Neuron (in vitro differentiated cells): Measurements from ENCODE around the gene CDH5.

ENCODE experiments used
- H2AFZ ChIP-seq: one replicate; pipeline ENCODE4 v1.6.1; 2013; ENCODE audit warnings: low read depth, mild to moderate bottlenecking, inconsistent platforms, low read length, moderate library complexity
- H3K27me3 ChIP-seq: one replicate; pipeline ENCODE4 v1.6.1; 2013; ENCODE audit warnings: low read length; ENCODE audit not compliant: insufficient read depth
- H3K36me3 ChIP-seq: one replicate; pipeline ENCODE4 v1.6.1; 2013; ENCODE audit warnings: low read length; ENCODE audit not compliant: insufficient read depth
- H3K4me1 ChIP-seq: one replicate; pipeline ENCODE4 v1.6.1; 2013; ENCODE audit warnings: low read length; ENCODE audit not compliant: insufficient read depth
- H3K4me3 ChIP-seq: 2 replicates; pipeline ENCODE4 v1.5.1; 2013; ENCODE audit warnings: mild to moderate bottlenecking, low read length, moderate library complexity
- H3K9me3 ChIP-seq: one replicate; pipeline ENCODE4 v1.6.1; 2013; ENCODE audit warnings: low read length

Gene CDH5

DNA sequence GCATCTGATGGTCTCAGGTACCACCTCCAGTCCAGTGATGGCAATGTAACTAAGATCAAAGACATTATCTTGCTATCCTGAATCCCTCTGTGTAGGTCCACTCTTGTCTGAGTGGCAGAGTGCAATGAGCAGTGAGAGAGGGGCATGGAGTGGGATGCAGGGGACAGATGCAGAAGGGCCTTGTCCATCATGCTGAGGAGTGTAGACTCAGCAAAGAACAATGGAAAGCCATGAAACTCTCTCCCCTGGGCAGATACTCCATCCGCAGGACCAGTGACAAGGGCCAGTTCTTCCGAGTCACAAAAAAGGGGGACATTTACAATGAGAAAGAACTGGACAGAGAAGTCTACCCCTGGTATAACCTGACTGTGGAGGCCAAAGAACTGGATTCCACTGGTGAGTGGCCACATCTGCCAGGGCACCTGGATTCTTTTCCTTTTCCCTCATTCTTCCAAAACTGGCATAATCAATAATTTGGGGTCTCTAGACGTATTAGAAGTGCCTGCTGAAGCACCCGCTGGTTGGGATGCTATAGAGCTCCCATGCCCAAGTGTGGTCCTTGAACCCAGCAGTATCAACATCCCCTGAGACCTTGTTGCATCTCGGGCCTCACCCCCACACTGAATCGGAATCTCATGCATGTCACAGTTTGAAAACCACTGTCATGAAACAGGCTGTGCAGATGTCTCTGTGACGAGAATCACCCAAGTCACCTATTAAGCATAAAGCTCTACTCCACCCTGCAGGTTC, 29.5 kb downstream of the CDH5 start:
- Histone ChIP-seq H3K4me3 (no peak overlapping the region), H3K4me1 (peaks cover 8% of the 10 kb centered on the region), H3K27me3 (no peaks in the 10 kb centered on the region), H2AFZ (no peak overlapping the region), H3K9me3 (no peaks in the 10 kb centered on the region), H3K36me3 (no peaks in the 10 kb centered on the region)

DNA sequence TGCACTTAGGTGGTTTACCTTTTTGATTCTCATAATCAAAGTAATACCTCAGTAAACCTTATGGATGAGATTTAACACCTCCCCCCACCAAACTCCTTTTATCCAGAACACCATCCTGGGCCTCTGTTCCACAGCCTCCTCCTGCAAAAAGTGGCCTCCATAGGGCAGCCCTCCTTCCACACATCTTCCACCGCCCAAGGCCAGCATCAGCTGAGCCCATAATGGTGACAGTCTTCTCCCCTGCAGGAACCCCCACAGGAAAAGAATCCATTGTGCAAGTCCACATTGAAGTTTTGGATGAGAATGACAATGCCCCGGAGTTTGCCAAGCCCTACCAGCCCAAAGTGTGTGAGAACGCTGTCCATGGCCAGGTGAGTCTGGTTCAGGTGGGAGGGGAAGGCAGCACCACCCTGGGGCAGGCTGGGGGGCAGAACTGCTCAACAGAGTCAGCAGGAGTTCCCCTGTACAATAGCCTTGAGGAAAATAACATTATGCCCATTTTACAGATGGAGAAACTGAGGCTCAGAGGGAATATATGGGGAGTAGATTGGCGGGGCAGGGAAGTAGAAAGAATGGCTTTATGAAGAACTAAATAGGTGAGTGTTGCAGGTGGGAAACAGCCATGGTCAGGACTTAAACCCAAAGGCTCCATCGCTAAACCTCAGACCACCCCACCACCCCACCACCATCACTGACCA, 31.4 kb downstream of the CDH5 start:
- Histone ChIP-seq H2AFZ (no peak overlapping the region), H3K9me3 (no peaks in the 10 kb centered on the region), H3K4me1 (peaks cover 8% of the 10 kb centered on the region), H3K36me3 (no peaks in the 10 kb centered on the region), H3K27me3 (no peaks in the 10 kb centered on the region), H3K4me3 (no peak overlapping the region)

DNA sequence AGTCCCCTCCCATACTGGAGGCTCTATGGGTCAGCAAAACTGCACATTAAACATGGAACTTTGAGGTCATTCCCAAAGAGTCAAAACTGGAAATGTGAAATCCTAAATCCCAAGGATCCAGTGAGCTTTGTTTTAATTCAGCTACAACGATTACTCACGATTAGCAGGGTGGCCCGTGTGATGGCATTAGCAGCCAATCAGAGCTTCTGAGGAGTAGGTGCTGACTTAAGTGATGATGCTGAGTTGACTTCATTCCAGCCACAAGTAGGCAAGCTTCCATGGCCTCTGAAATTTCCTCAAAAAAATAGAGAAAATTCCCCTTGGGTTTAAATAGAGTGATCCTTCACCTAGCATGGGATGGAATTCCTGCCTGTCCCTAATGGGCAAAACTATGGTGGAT, 32.5 kb downstream of the CDH5 start:
- Histone ChIP-seq H3K4me1 (peaks cover 8% of the 10 kb centered on the region), H3K4me3 (no peak overlapping the region), H2AFZ (no peak overlapping the region), H3K9me3 (peaks cover under 1% of the 10 kb centered on the region), H3K27me3 (no peaks in the 10 kb centered on the region), H3K36me3 (no peaks in the 10 kb centered on the region)

DNA sequence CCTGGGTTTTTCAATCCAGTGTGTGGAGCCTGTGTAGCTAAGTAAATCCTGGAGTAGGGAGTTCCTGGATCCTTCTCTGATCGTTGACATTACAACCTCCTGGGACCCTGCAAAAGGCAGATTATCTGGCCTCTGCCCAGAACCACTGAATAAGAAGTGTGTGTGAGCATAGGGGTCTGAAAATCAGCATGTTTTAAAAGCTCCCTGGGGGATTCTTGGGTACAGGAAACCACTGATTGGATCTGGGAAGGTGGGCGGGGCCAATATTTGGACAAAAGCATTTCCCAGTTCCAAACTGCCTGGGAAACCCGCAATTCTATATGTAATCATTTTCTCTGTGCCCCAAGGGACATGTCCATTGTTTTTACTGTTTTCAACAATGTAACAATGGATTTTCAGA, 33.4 kb downstream of the CDH5 start:
- H3K4me1 ChIP-seq = peaks cover 8% of the 10 kb centered on the region
- H3K27me3 ChIP-seq = no peaks in the 10 kb centered on the region
- H3K9me3 ChIP-seq = peaks cover 3% of the 10 kb centered on the region
- H3K4me3 ChIP-seq = no peak overlapping the region
- no peak overlapping the region for H2AFZ ChIP-seq
- no peaks in the 10 kb centered on the region for H3K36me3 ChIP-seq

DNA sequence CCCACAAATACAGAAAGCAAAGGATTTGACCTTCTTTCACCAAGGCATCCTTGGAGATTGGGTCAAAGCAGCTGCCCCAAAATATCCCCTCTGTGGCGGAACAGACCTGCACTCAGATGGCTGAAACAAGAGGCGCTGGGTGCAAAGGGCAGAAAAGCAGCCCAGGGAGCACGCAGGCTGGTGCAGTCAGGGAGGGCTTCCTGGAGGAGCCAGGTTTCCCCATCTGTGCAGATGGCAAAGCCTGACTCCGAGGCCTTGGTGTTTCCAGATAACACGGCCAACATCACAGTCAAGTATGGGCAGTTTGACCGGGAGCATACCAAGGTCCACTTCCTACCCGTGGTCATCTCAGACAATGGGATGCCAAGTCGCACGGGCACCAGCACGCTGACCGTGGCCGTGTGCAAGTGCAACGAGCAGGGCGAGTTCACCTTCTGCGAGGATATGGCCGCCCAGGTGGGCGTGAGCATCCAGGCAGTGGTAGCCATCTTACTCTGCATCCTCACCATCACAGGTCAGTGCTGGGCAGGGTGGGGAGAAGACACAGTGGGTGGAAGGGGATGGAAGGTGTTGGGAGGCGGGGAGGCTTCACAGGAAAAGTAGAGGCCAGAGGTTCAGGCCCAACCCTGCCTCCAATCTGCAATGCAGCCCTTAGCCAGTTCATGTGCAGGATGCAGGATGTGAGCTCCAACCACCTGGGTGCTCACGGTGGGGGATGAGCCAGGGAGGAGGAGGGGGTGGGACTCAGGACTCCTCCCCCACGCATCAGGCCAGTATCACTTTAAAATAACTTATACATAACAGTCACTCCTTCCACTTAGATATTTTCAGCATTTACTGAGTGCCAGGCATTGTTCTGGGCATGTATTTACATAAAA, 34.3 kb downstream of the CDH5 start:
- no peaks in the 10 kb centered on the region for H3K27me3 ChIP-seq
- H3K36me3 ChIP-seq = no peaks in the 10 kb centered on the region
- peaks cover 6% of the 10 kb centered on the region for H3K9me3 ChIP-seq
- no peak overlapping the region for H3K4me3 ChIP-seq
- H2AFZ ChIP-seq = no peak overlapping the region
- H3K4me1 ChIP-seq = peaks cover 8% of the 10 kb centered on the region

DNA sequence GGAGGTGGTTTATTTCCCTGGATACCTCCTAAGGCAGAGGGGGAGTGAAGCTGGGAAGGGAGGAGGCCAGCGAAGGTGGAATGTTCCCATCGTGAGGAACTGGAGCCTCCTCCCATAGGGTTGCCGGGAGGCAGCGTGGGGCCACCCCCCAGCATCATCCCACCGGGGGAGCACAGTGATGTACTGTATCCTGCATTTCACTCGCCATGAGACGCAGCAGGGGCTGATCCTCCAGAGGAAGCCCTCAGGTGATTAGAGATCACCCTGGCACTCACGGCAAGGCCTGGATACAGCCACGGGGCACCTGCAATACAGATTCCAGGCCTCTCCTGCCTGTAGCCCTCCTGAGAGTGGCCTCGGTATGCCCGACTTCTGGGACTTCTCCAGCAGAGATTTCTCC, 35.1 kb downstream of the CDH5 start:
- no peaks in the 10 kb centered on the region for H3K36me3 ChIP-seq
- peaks cover 6% of the 10 kb centered on the region for H3K9me3 ChIP-seq
- H3K27me3 ChIP-seq = no peaks in the 10 kb centered on the region
- peaks cover 8% of the 10 kb centered on the region for H3K4me1 ChIP-seq
- no peak overlapping the region for H2AFZ ChIP-seq
- no peak overlapping the region for H3K4me3 ChIP-seq

DNA sequence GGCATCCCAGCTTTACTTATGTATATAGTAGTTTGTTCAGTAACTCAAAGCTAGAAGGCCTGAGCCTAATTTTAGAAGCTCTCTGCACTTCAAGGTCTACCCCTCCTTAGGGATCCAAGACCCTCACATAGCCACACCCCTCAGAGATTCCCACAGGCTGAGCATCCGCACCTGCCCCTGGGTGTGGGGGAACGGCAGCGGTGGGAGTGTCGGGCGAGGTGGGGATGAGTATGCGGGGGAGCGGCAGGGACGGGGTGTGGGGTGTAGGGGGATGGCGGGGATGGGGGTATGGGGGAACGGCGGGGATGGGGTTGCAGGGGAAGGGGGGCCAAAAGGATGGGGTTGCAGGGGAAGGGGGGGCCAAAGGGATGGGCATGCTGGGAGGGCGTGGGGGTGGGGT, 35.7 kb downstream of the CDH5 start:
- no peak overlapping the region for H2AFZ ChIP-seq

DNA sequence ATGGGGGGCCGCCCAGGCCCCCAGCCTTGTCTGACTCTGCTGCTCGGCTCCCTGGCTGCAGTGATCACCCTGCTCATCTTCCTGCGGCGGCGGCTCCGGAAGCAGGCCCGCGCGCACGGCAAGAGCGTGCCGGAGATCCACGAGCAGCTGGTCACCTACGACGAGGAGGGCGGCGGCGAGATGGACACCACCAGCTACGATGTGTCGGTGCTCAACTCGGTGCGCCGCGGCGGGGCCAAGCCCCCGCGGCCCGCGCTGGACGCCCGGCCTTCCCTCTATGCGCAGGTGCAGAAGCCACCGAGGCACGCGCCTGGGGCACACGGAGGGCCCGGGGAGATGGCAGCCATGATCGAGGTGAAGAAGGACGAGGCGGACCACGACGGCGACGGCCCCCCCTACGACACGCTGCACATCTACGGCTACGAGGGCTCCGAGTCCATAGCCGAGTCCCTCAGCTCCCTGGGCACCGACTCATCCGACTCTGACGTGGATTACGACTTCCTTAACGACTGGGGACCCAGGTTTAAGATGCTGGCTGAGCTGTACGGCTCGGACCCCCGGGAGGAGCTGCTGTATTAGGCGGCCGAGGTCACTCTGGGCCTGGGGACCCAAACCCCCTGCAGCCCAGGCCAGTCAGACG, 36.2 kb downstream of the CDH5 start:
- H3K4me1 ChIP-seq = peaks cover 8% of the 10 kb centered on the region

More for the DNA sequence above, 35.7 kb downstream of the CDH5 start:
- Histone ChIP-seq H3K9me3 (peaks cover 6% of the 10 kb centered on the region), H3K4me3 (no peak overlapping the region), H3K36me3 (no peaks in the 10 kb centered on the region), H3K4me1 (peaks cover 8% of the 10 kb centered on the region), H3K27me3 (no peaks in the 10 kb centered on the region)

DNA sequence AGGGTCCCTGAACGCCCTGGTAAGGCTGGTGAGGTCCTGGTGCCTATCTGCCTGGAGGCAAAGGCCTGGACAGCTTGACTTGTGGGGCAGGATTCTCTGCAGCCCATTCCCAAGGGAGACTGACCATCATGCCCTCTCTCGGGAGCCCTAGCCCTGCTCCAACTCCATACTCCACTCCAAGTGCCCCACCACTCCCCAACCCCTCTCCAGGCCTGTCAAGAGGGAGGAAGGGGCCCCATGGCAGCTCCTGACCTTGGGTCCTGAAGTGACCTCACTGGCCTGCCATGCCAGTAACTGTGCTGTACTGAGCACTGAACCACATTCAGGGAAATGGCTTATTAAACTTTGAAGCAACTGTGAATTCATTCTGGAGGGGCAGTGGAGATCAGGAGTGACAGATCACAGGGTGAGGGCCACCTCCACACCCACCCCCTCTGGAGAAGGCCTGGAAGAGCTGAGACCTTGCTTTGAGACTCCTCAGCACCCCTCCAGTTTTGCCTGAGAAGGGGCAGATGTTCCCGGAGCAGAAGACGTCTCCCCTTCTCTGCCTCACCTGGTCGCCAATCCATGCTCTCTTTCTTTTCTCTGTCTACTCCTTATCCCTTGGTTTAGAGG, 37.1 kb downstream of the CDH5 start:
- peaks cover 6% of the 10 kb centered on the region for H3K9me3 ChIP-seq
- peaks cover 16% of the 10 kb centered on the region for H3K4me1 ChIP-seq
- no peak overlapping the region for H2AFZ ChIP-seq
- H3K27me3 ChIP-seq = no peaks in the 10 kb centered on the region
- no peak overlapping the region for H3K4me3 ChIP-seq
- H3K36me3 ChIP-seq = no peaks in the 10 kb centered on the region

More for the DNA sequence above, 36.2 kb downstream of the CDH5 start:
- no peaks in the 10 kb centered on the region for H3K36me3 ChIP-seq
- peaks cover 6% of the 10 kb centered on the region for H3K9me3 ChIP-seq
- no peak overlapping the region for H2AFZ ChIP-seq
- H3K27me3 ChIP-seq = no peaks in the 10 kb centered on the region
- H3K4me3 ChIP-seq = no peak overlapping the region

DNA sequence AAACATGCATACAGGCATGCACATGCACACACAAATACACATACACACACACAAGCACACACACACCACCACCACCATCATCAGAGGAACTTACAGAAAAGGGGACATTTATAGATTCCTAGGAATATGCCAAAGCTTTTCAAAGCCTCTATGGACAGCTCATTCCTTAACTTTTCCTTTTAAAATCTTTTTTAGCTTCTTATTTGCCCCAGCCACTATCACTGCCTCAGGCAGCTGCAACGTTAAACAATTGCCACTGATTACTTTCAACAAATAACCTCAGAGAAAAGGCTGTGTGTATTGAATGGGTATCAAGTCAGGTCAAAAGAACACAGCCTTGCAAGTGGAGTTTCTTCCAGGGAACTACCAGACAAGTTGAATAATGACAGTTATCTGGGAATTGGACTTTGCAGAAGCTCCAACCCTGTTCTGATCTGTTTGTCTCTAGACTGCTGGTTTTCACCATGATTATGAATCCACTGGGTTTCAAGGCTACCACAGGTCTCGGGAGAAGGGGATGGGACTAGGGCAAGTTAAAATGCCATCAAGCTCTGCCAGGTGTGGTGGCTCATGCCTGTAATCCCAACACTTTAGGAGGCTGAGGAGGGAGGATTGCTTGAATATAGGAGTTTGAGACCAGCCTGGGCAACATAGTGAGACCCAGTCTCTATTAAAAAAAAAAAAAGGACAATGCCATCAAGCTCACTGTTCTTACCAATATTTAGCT, 38.7 kb downstream of the CDH5 start:
- Histone ChIP-seq H3K27me3 (no peaks in the 10 kb centered on the region), H2AFZ (no peak overlapping the region), H3K4me1 (peaks cover 13% of the 10 kb centered on the region), H3K36me3 (no peaks in the 10 kb centered on the region), H3K9me3 (peaks cover 6% of the 10 kb centered on the region), H3K4me3 (no peak overlapping the region)

DNA sequence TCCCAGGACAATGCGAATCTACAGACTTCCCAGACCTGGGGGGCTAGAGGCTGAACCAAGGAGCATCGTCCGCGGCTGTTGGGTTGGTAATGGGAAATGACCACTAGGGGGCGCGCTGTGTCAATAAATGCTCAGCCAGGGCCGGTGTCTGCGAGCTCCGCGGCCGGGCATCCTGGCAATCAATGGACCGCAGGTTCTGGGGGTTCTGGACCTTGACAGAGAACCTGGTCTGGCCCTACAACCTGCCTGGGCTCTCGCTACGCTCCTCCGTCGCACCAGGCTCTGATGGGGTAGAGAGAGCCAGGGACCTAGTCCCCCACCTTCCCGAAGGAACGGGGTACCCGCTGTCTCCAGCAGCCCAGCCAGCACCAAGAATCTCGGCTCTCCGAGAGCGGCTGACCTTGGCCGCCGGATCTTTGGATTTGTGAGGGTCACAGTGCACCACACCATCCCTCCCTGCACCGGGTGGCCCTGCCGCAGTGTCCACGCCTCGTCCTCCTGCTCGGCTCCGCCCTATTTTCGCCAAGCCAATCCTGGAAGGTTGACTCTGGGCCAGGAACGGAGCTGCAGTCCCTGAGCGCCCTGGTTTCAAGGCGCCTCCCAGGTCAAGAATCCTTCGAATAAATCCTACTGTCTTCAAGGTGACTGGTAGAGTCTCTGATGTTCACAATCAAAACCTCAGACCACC, 40.2 kb downstream of the CDH5 start:
- Histone ChIP-seq H3K4me3 (peak overlapping the region; percentile 42), H3K36me3 (no peaks in the 10 kb centered on the region), H3K27me3 (no peaks in the 10 kb centered on the region), H3K4me1 (peaks cover 9% of the 10 kb centered on the region), H3K9me3 (peaks cover 6% of the 10 kb centered on the region), H2AFZ (no peak overlapping the region)
